PC-9 (cell line): ENCODE results near the gene LINC00237.

Source experiments
- CTCF ChIP-seq: fragments of 200-600 bp; sonication (generic); conservative IDR thresholded peaks from 2 replicates; pipeline ENCODE4 v1.6.1; 2017; ENCODE audit warnings: mixed run types, antibody characterized with exemption, mild to moderate bottlenecking, moderate library complexity
- EZH2 ChIP-seq: fragments of 200-600 bp; sonication (generic); IDR thresholded peaks from 2 replicates; pipeline ENCODE4 v1.8.0; 2017; ENCODE audit warnings: antibody characterized with exemption, low read depth

DNA sequence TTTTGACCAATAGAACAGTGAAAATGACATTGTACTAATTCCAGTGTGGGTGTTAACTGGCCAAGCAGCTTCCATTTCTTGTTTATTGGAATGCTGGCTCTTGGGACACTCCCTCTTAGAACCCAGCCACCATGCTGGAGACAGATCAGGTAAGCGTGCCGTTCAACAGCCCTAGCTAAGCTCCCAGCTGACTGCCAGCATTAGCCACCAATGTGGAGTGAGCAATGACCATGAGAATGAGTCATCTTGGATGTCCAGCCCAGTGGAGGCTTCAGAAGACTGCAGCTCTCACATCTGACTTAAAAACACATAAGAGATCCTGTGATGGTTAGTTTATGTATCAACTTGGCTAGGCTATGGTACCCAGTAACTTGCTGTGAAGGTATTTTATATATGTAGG is 3.0 kb upstream of the LINC00237 start:
- TF ChIP-seq EZH2, result no peak
- TF ChIP-seq CTCF, result no peak
